Transverse colon (tissue), 4 donors: ENCODE data around the gene SCAPER.

ENCODE experiments used
- CTCF ChIP-seq, 5 experiments: fragments of 200-600 bp in 3 of 5; fragments of 450-650 bp in 2 of 5; sonication (generic) in 3 of 5; IDR thresholded peaks; 1 replicate in 2 of 5; 2 replicates in 3 of 5; pipeline ENCODE4 v1.5.1; 2016 to 2017; ENCODE audit warnings: antibody characterized with exemption in 5 of 5, inconsistent platforms in 3 of 5, mild to moderate bottlenecking in 2 of 5, moderate library complexity in 1 of 5
- EP300 ChIP-seq: sonication (generic); formaldehyde crosslinking; IDR thresholded peaks from one replicate; pipeline ENCODE4 v1.6.1; 2017; ENCODE audit warnings: antibody characterized with exemption, low read depth
- POLR2A ChIP-seq: fragments of 450-650 bp; IDR thresholded peaks from one replicate; pipeline ENCODE4 v1.6.1; 2016; ENCODE audit warnings: antibody characterized with exemption, mild to moderate bottlenecking, moderate library complexity
- POLR2AphosphoS5 ChIP-seq, 3 donors: sonication (generic); formaldehyde crosslinking; IDR thresholded peaks; one replicate each; pipeline ENCODE4 v1.6.1; 2016; ENCODE audit warnings: antibody characterized with exemption in 3 of 3

- TF ChIP-seq CTCF (IDR thresholded peaks at IDR 0.05) (no peak), POLR2A (no peak), POLR2AphosphoS5 (IDR thresholded peaks at IDR 0.05) (no peak), EP300 (no peak)
Observed at GRCh38 chr15:76752549-76752948, 152.6 kb downstream of the SCAPER start.
